PC-3 (cell line): ENCODE results near the gene PLD4.

Source experiments
- EZH2 ChIP-seq: fragments of 300-600 bp; sonication (generic); IDR thresholded peaks from one replicate; pipeline ENCODE4 v1.6.1; 2017; ENCODE audit warnings: antibody characterized with exemption, mild to moderate bottlenecking, low read length; ENCODE audit not compliant: unreplicated experiment
- EZH2phosphoT487 ChIP-seq: fragments of 300-600 bp; sonication (generic); IDR thresholded peaks from 2 replicates; pipeline ENCODE4 v1.6.1; 2018; ENCODE audit warnings: mild to moderate bottlenecking, antibody characterized with exemption, low read length, borderline replicate concordance
- TF ChIP-seq, protein P1 (sequence below): fragments of 300-600 bp; sonication (generic); conservative IDR thresholded peaks from 2 replicates; pipeline ENCODE4 v1.5.1; 2017; ENCODE audit warnings: antibody characterized with exemption, low read depth, mild to moderate bottlenecking, low read length

- TF ChIP-seq EZH2phosphoT487 (no peak), EZH2 (no peak)
- TF ChIP-seq, protein P1, sequence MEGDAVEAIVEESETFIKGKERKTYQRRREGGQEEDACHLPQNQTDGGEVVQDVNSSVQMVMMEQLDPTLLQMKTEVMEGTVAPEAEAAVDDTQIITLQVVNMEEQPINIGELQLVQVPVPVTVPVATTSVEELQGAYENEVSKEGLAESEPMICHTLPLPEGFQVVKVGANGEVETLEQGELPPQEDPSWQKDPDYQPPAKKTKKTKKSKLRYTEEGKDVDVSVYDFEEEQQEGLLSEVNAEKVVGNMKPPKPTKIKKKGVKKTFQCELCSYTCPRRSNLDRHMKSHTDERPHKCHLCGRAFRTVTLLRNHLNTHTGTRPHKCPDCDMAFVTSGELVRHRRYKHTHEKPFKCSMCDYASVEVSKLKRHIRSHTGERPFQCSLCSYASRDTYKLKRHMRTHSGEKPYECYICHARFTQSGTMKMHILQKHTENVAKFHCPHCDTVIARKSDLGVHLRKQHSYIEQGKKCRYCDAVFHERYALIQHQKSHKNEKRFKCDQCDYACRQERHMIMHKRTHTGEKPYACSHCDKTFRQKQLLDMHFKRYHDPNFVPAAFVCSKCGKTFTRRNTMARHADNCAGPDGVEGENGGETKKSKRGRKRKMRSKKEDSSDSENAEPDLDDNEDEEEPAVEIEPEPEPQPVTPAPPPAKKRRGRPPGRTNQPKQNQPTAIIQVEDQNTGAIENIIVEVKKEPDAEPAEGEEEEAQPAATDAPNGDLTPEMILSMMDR, result no peak
These were observed 655 bp downstream of the PLD4 start for GRCh38 chr14:104925214-104925854.
